Mesodermal cell (in vitro differentiated cells): ENCODE measurements around the gene MYL10.

Source experiments
- H3K27ac ChIP-seq: 2 replicates; pipeline ENCODE4 v1.7.0; 2013; ENCODE audit warnings: mild to moderate bottlenecking, low read depth, low read length, moderate library complexity; ENCODE audit not compliant: severe bottlenecking
- H3K36me3 ChIP-seq: 2 replicates; pipeline ENCODE4 v1.7.1; 2013; ENCODE audit warnings: mild to moderate bottlenecking, low read length, moderate library complexity; ENCODE audit not compliant: control insufficient read depth, insufficient read depth
- H3K4me1 ChIP-seq: one replicate; pipeline ENCODE4 v1.7.1; 2013; ENCODE audit warnings: mild to moderate bottlenecking, low read length; ENCODE audit not compliant: insufficient read depth, control insufficient read depth, poor library complexity, severe bottlenecking
- H3K4me3 ChIP-seq: 2 replicates; pipeline ENCODE4 v1.7.0; 2013; ENCODE audit warnings: low read length, control low read depth, mild to moderate bottlenecking; ENCODE audit not compliant: insufficient read depth, poor library complexity, severe bottlenecking; ENCODE audit errors: extremely low read depth
- H3K9me3 ChIP-seq: 2 replicates; pipeline ENCODE4 v1.7.1; 2013; ENCODE audit warnings: mild to moderate bottlenecking, low read length, moderate library complexity; ENCODE audit not compliant: control insufficient read depth
- WGBS, 2 experiments: methylation state at CpG; one replicate each; pipeline ENCODE4 v1.1.5; 2013; ENCODE audit warnings: missing lambda C conversion rate in 2 of 2; ENCODE audit not compliant: insufficient coverage in 2 of 2; 5-methylcytosine and 5-hydroxymethylcytosine counted together

Gene MYL10

DNA sequence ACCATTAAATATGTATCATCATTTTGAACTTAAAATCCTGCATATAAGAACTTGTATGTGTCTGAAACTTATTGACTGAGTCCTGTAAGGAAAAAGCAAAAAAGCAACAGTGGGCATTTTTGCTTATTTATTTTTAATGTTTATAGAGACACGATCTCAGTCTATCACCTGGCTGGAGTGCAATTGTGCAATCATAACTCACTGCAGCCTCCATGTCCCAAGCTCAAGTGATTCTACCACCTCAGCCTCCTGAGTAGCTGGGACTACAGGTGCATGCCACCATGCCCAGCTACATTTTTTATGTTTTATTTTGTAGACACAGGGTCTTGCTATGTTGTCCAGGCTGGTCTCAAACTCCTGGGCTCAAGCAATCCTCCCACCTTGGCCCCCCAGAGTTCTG is 32.2 kb downstream of the MYL10 start:
- Histone ChIP-seq H3K4me1 (peaks cover 10% of the 10 kb centered on the region), H3K27ac (no peak overlapping the region), H3K9me3 (no peaks in the 10 kb centered on the region), H3K4me3 (no peak overlapping the region), H3K36me3 (no peaks in the 10 kb centered on the region)
- WGBS, 2 experiments = 75 to 100% methylated on average over 1 of the region's 1 CpG

DNA sequence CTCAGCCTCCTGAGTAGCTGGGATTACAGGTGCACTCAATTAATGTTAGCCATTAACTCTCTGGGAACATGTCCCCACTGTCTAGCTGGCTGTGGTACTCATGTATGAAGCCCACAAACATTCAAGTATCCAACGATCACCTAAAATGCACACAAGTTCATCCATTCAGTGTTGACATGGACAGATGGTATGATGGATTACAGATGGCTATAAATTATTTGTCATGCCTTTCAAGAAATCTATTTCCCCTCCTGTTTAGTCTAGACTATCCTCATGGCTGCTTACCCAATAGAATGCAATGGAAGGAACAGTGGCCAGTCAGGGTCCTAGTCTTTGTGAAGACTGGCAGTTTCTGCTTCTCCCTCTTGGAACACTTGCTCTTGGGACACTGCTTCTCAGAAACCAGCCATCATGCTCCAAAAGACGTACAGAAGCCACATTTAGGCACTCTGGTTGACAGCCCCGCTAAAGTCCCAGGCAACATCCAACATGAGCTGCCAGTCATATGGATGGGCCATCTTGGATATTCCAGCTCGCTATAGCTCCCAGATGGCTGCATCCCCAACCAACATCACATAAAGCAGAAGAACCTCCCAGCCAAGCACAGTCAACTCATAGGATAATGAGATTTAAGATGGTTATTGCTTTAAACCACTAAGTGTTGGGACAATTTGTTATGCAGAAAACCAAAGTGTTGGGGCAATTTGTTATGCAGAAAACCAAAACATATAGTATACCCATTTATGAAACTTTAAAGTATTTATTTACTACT is 33.1 kb downstream of the MYL10 start:
- WGBS, 2 experiments = 73 to 95% methylated on average over 2 to 3 of the region's 4 CpGs
- Histone ChIP-seq H3K4me3 (no peak overlapping the region), H3K4me1 (peaks cover 10% of the 10 kb centered on the region), H3K9me3 (no peaks in the 10 kb centered on the region), H3K27ac (no peak overlapping the region), H3K36me3 (no peaks in the 10 kb centered on the region)

DNA sequence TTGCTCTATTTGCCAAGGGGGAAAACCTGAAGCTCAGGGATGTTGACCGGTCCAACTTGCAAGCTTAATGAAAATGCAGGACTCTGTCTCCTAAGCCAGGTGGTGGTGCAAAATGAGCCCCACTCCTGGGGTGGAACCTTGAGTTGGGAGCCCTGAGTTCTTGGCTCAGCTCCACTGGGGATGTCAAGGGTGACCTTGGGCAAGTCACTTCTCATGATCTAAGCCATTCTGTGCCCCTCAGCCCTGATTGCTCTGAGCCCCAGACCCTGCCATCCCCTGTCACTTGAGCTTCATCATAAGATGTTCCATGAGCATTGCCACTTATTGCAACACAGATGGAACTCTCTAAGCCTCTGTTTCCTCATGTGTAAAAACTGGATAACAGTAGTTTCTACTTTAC is 33.9 kb downstream of the MYL10 start:
- H3K4me1 ChIP-seq = peaks cover 10% of the 10 kb centered on the region
- WGBS, 2 experiments = 100% methylated on average over 1 of the region's 1 CpG; no CpG with 5 or more reads in 1 of the 2 experiments
- no peaks in the 10 kb centered on the region for H3K9me3 ChIP-seq
- H3K36me3 ChIP-seq = no peaks in the 10 kb centered on the region
- no peak overlapping the region for H3K27ac ChIP-seq
- no peak overlapping the region for H3K4me3 ChIP-seq

DNA sequence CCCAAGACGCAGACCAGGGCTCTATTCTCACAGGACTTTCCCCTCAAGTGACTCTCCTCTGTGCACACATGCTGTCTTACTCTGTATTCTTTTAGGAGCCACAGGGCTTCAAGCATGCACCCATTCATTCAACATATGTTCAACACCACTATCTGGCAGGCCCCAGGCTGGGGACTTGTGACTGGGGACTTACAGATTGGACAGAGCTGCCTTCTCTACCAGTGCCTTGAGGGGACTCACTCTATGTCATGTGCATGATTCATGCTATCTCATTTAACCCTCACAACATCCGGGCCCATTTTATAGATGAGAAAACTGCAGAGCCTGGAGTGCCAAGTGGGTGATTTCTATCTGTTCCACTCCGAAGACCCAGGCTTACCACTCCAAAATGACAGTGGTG is 34.3 kb downstream of the MYL10 start:
- Histone ChIP-seq H3K27ac (no peak overlapping the region), H3K9me3 (no peaks in the 10 kb centered on the region), H3K4me3 (no peak overlapping the region), H3K4me1 (peaks cover 8% of the 10 kb centered on the region), H3K36me3 (no peaks in the 10 kb centered on the region)
- WGBS, 2 experiments = 90 to 100% methylated on average over 2 of the region's 3 CpGs

DNA sequence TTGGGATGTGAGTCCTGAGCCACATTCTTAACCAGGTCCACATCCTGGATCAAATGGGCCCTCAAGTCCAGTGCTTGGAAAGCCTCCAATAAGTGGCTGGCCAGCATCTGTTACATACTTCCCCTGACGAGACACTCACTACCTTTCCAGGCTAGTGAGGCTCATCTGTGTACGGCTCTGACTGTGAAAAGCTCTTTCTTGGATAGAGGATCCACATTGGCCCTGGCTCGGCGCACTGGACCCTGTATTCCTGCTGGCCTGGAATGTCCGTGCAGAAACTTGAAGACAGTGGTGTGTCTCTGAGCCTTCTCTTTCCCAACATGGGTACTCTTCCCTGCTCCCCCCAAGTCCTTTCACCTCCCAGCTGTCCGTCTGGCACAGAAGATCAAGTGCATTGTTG is 35.5 kb downstream of the MYL10 start:
- Histone ChIP-seq H3K27ac (no peak overlapping the region), H3K36me3 (no peaks in the 10 kb centered on the region), H3K9me3 (no peaks in the 10 kb centered on the region), H3K4me3 (no peak overlapping the region), H3K4me1 (peaks cover 1% of the 10 kb centered on the region)
- WGBS, 2 experiments = 88 to 98% methylated on average over 5 of the region's 6 CpGs

DNA sequence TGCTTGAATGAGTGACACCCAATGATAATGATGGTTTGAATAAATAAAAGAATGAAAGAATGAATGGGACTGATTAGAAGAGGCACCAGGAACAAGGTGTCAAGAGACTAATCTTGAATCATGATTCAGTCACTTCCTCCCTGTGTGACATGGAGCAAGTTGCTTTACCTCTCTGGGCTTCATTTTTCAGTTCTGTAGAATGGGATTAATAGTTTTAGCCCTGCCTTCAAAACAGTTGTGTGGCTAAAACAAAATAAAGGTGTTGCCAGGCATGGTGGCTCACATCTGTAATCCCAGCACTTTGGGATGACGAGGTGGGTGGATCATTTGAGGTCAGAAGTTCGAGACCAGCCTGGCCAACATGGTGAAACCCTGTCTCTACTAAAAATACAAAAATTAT is 37.6 kb downstream of the MYL10 start:
- no peak overlapping the region for H3K27ac ChIP-seq
- no peak overlapping the region for H3K4me3 ChIP-seq
- WGBS, 2 experiments = 93 to 100% methylated on average over 1 to 2 of the region's 2 CpGs
- no peaks in the 10 kb centered on the region for H3K36me3 ChIP-seq
- H3K4me1 ChIP-seq = no peaks in the 10 kb centered on the region
- no peaks in the 10 kb centered on the region for H3K9me3 ChIP-seq

DNA sequence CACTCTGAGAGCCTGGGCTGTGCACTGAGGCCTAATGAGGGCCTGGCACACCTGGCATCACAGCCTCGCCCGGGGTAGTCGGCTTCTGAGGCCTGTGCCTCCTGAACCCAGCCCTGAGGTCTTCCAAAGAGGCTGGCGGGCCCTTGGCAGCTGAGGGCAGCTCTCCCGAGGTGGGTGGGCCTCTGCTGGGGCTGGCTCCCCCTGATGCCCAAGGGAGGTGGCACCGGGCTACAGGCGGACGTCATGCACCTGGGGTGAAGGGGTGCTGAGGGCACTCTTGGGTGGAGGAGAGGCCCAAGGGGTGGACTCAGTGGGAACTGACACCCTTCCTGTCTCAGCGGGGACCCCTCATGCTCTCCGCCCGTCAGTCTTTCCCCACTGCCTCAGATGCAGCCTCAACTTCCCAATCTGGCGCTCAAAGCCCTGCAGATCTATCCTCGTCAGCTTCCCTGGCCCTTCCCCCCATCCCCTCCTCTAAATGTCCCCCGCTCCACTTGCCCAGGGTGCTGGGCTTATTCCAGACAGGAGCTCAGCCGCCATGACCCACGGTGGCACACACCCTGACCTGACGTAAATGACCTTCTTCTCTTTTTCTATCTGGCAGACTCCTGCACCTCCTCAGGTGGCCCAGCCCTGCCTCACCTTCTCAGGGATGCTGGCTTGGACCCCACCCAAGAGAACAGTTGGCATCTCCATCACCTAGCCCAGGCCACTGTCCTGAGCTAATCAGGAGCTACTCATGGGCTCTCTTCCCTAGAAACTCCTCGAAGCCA is 38.2 kb downstream of the MYL10 start:
- WGBS, 2 experiments = 90 to 92% methylated on average over 14 to 18 of the region's 18 CpGs

DNA sequence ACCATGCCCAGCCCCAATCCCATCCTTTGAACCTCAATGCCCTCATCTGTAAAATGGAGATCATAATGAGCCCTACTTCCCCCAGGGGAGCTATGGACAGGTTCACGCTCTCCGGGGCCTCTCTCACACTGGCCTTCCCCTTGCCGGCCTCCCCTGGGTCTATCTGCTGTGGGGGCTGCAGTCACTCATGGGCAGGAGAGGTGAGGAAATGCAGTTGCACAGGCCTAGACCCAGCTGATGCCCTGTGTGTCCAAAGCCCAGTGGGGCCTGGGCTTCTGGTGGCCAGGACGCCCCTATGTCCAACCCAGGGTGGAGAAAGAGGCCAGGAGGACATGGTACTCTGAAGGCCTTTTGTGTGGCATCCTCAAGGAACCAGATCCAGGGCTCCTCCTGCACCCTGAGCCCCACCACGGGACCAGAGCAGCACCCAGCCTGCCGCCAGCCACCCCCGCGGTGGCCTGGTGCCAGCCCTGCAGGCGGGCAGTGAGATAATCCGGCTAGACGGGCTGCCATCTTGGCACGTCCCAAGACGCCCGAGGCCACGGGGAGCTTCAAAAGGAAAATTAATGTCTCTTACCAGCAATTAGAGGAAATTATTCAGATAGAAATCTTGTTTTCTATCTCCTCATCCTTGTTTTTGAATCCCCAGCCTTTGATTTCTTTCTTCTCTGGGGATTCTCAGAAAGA is 39.0 kb downstream of the MYL10 start:
- H3K9me3 ChIP-seq = no peaks in the 10 kb centered on the region
- no peaks in the 10 kb centered on the region for H3K4me1 ChIP-seq
- H3K27ac ChIP-seq = no peak overlapping the region
- WGBS, 2 experiments = 80 to 83% methylated on average over 7 to 12 of the region's 15 CpGs
- H3K36me3 ChIP-seq = no peaks in the 10 kb centered on the region
- no peak overlapping the region for H3K4me3 ChIP-seq

More for the DNA sequence above, 38.2 kb downstream of the MYL10 start:
- Histone ChIP-seq H3K4me3 (no peak overlapping the region), H3K27ac (no peak overlapping the region), H3K4me1 (no peaks in the 10 kb centered on the region), H3K36me3 (no peaks in the 10 kb centered on the region), H3K9me3 (no peaks in the 10 kb centered on the region)

DNA sequence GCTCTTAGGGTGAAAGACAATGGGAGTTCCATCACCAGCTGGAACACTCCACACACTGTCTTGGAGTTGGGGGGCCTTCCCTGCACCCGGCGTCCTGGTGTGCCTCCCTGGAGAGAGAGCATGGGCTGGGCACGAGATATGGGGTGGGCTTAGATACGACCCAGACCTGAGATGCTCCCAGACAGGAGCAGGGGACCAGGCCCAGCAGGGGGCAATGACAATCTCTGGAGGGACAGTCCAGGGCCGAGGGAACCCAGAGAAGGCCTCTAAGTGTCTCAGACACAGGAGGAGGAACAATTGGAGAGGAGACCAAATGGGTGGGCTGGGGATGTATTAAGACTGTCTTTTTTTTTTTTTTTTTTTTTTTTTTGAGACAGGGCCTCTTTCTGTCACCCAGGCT is 40.0 kb downstream of the MYL10 start:
- WGBS, 2 experiments = 84 to 96% methylated on average over 3 to 5 of the region's 5 CpGs
- Histone ChIP-seq H3K9me3 (no peaks in the 10 kb centered on the region), H3K4me3 (no peak overlapping the region), H3K4me1 (no peaks in the 10 kb centered on the region), H3K27ac (no peak overlapping the region), H3K36me3 (no peaks in the 10 kb centered on the region)

DNA sequence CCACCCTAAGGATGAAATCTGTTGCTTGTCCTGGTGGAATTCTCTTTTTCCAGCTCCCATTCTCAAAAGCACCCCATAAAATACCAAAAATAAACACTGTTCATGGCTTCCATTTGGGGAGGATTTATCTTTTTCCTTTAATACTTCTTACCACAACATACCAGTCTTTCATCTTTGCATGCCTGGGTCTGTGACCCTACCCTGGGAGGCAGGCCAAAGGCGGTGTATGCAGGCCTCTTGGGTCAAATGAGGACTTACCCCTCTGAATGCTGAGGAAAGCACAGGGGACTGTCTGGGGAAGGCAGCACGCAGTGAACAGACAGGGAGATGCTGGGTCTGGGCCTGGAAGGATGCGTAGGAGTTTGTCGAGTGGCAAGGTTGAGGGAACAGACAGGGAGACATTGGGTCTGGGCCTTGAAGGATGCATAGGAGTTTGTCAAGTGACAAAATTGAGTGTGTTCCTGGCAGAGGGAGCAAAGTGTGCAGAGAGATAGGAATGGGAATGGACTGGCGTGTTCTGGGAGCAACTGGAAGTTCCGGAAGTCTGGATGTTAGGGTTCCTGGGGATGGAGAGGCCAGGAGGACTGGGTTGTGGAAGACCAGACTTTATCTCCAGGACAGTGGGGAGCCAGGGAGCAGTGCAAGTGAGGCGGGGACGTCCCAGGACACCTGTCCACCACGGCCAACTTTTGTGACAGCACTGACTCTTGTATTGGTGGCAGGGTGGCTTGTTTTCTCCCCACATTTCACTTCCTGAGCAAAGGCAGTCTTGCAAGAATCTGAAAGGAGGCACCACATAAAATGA is 40.8 kb downstream of the MYL10 start:
- Histone ChIP-seq H3K27ac (no peak overlapping the region), H3K9me3 (no peaks in the 10 kb centered on the region), H3K4me3 (no peak overlapping the region), H3K36me3 (no peaks in the 10 kb centered on the region), H3K4me1 (no peaks in the 10 kb centered on the region)
- 90 to 92% methylated on average over 7 to 9 of the region's 9 CpGs for WGBS, 2 experiments
